ENCODE measurements around the gene RNU6-1. TPM values are rescaled to one million over a fixed set of nuclear protein-coding genes. Genes with fewer than 3 reads are reported as not detected.

Gene RNU6-1
- total and polyA plus RNA-seq, 4 donors, result not detected

- H3K9me3 ChIP-seq (ENCODE audit: control insufficient read depth, insufficient read depth, low read length), result peaks cover 8% of the 10 kb centered on the region
- no peak for DNase-seq (ENCODE audit: low read depth in 4 of 6, low spot score in 6 of 6)
- H3K4me1 ChIP-seq (ENCODE audit: control insufficient read depth, insufficient read depth, low read length), result peaks cover 14% of the 10 kb centered on the region
- peaks cover 2% of the 10 kb centered on the region for H3K36me3 ChIP-seq (ENCODE audit: control insufficient read depth, insufficient read depth, low read length)
- H3K27me3 ChIP-seq (ENCODE audit: control insufficient read depth, insufficient read depth, low read length), result peaks cover 23% of the 10 kb centered on the region
- H3K4me3 ChIP-seq (ENCODE audit: low read depth, low read length), result no peak overlapping the region
- 100% methylated on average over 3 of the region's 5 CpGs for WGBS (ENCODE audit: insufficient coverage)
- no peak overlapping the region for H3K27ac ChIP-seq (ENCODE audit: low read depth, low read length)
Measured at GRCh38 chr15:67815036-67815592, 24.7 kb downstream of the RNU6-1 start.

- H3K4me3 ChIP-seq (ENCODE audit: low read depth, low read length), result no peak overlapping the region
- no peak overlapping the region for H3K27ac ChIP-seq (ENCODE audit: low read depth, low read length)
- H3K36me3 ChIP-seq (ENCODE audit: control insufficient read depth, insufficient read depth, low read length), result peaks cover 5% of the 10 kb centered on the region
- peaks cover 5% of the 10 kb centered on the region for H3K27me3 ChIP-seq (ENCODE audit: control insufficient read depth, insufficient read depth, low read length)
- H3K9me3 ChIP-seq (ENCODE audit: control insufficient read depth, insufficient read depth, low read length), result peaks cover 8% of the 10 kb centered on the region
- peaks cover 6% of the 10 kb centered on the region for H3K4me1 ChIP-seq (ENCODE audit: control insufficient read depth, insufficient read depth, low read length)
- 66% methylated on average over 3 of the region's 3 CpGs for WGBS (ENCODE audit: insufficient coverage)
- no peak for DNase-seq (ENCODE audit: low read depth in 4 of 6, low spot score in 6 of 6)
Measured at GRCh38 chr15:67813104-67813634, 26.7 kb downstream of the RNU6-1 start.

GRCh38 chr15:67812241-67812644, 27.6 kb downstream of the RNU6-1 start:
- Histone ChIP-seq H3K27ac (ENCODE audit: low read depth, low read length) (no peak overlapping the region), H3K4me3 (ENCODE audit: low read depth, low read length) (no peak overlapping the region), H3K9me3 (ENCODE audit: control insufficient read depth, insufficient read depth, low read length) (peaks cover 8% of the 10 kb centered on the region), H3K36me3 (ENCODE audit: control insufficient read depth, insufficient read depth, low read length) (peaks cover 12% of the 10 kb centered on the region), H3K4me1 (ENCODE audit: control insufficient read depth, insufficient read depth, low read length) (peaks cover 6% of the 10 kb centered on the region), H3K27me3 (ENCODE audit: control insufficient read depth, insufficient read depth, low read length) (no peaks in the 10 kb centered on the region)
- 60% methylated on average over 3 of the region's 11 CpGs for WGBS (ENCODE audit: insufficient coverage)
- no peak for DNase-seq (ENCODE audit: low read depth in 4 of 6, low spot score in 6 of 6)

GRCh38 chr15:67809866-67810265, 30.0 kb downstream of the RNU6-1 start:
- Histone ChIP-seq H3K27ac (ENCODE audit: low read depth, low read length) (no peak overlapping the region), H3K4me1 (ENCODE audit: control insufficient read depth, insufficient read depth, low read length) (peaks cover 9% of the 10 kb centered on the region), H3K27me3 (ENCODE audit: control insufficient read depth, insufficient read depth, low read length) (no peaks in the 10 kb centered on the region), H3K9me3 (ENCODE audit: control insufficient read depth, insufficient read depth, low read length) (no peaks in the 10 kb centered on the region), H3K4me3 (ENCODE audit: low read depth, low read length) (no peak overlapping the region), H3K36me3 (ENCODE audit: control insufficient read depth, insufficient read depth, low read length) (peaks cover 30% of the 10 kb centered on the region)
- DNase-seq (ENCODE audit: low read depth in 4 of 6, low spot score in 6 of 6), result no peak
- 81% methylated on average over 6 of the region's 6 CpGs for WGBS (ENCODE audit: insufficient coverage)

GRCh38 chr15:67809441-67809840, 30.4 kb downstream of the RNU6-1 start:
- Histone ChIP-seq H3K27me3 (ENCODE audit: control insufficient read depth, insufficient read depth, low read length) (no peaks in the 10 kb centered on the region), H3K9me3 (ENCODE audit: control insufficient read depth, insufficient read depth, low read length) (no peaks in the 10 kb centered on the region), H3K4me3 (ENCODE audit: low read depth, low read length) (no peak overlapping the region), H3K27ac (ENCODE audit: low read depth, low read length) (no peak overlapping the region), H3K36me3 (ENCODE audit: control insufficient read depth, insufficient read depth, low read length) (peaks cover 30% of the 10 kb centered on the region), H3K4me1 (ENCODE audit: control insufficient read depth, insufficient read depth, low read length) (peaks cover 13% of the 10 kb centered on the region)
- 94% methylated on average over 5 of the region's 5 CpGs for WGBS (ENCODE audit: insufficient coverage)
- no peak for DNase-seq (ENCODE audit: low read depth in 4 of 6, low spot score in 6 of 6)

- Histone ChIP-seq H3K27ac (ENCODE audit: low read depth, low read length) (no peak overlapping the region), H3K36me3 (ENCODE audit: control insufficient read depth, insufficient read depth, low read length) (peaks cover 36% of the 10 kb centered on the region), H3K27me3 (ENCODE audit: control insufficient read depth, insufficient read depth, low read length) (no peaks in the 10 kb centered on the region), H3K4me3 (ENCODE audit: low read depth, low read length) (no peak overlapping the region), H3K9me3 (ENCODE audit: control insufficient read depth, insufficient read depth, low read length) (no peaks in the 10 kb centered on the region), H3K4me1 (ENCODE audit: control insufficient read depth, insufficient read depth, low read length) (peaks cover 19% of the 10 kb centered on the region)
- DNase-seq (ENCODE audit: low read depth in 4 of 6, low spot score in 6 of 6), result no peak
- WGBS (ENCODE audit: insufficient coverage), result 100% methylated on average over 2 of the region's 7 CpGs
Measured at GRCh38 chr15:67808821-67809220, 31.0 kb downstream of the RNU6-1 start.

GRCh38 chr15:67807836-67808235, 32.0 kb downstream of the RNU6-1 start:
- H3K36me3 ChIP-seq (ENCODE audit: control insufficient read depth, insufficient read depth, low read length), result peaks cover 36% of the 10 kb centered on the region
- no peak for DNase-seq (ENCODE audit: low read depth in 4 of 6, low spot score in 6 of 6)
- no peak overlapping the region for H3K27ac ChIP-seq (ENCODE audit: low read depth, low read length)
- H3K9me3 ChIP-seq (ENCODE audit: control insufficient read depth, insufficient read depth, low read length), result no peaks in the 10 kb centered on the region
- peaks cover 19% of the 10 kb centered on the region for H3K4me1 ChIP-seq (ENCODE audit: control insufficient read depth, insufficient read depth, low read length)
- H3K27me3 ChIP-seq (ENCODE audit: control insufficient read depth, insufficient read depth, low read length), result no peaks in the 10 kb centered on the region
- no peak overlapping the region for H3K4me3 ChIP-seq (ENCODE audit: low read depth, low read length)
- 86% methylated on average over 3 of the region's 7 CpGs for WGBS (ENCODE audit: insufficient coverage)

GRCh38 chr15:67807141-67807540, 32.7 kb downstream of the RNU6-1 start:
- 88% methylated on average over 4 of the region's 5 CpGs for WGBS (ENCODE audit: insufficient coverage)
- no peak overlapping the region for H3K27ac ChIP-seq (ENCODE audit: low read depth, low read length)
- no peak overlapping the region for H3K4me3 ChIP-seq (ENCODE audit: low read depth, low read length)
- H3K27me3 ChIP-seq (ENCODE audit: control insufficient read depth, insufficient read depth, low read length), result no peaks in the 10 kb centered on the region
- peaks cover 15% of the 10 kb centered on the region for H3K4me1 ChIP-seq (ENCODE audit: control insufficient read depth, insufficient read depth, low read length)
- H3K9me3 ChIP-seq (ENCODE audit: control insufficient read depth, insufficient read depth, low read length), result no peaks in the 10 kb centered on the region
- DNase-seq (ENCODE audit: low read depth in 4 of 6, low spot score in 6 of 6), result no peak
- H3K36me3 ChIP-seq (ENCODE audit: control insufficient read depth, insufficient read depth, low read length), result peaks cover 36% of the 10 kb centered on the region

GRCh38 chr15:67806536-67806935, 33.3 kb downstream of the RNU6-1 start:
- no peak for DNase-seq (ENCODE audit: low read depth in 4 of 6, low spot score in 6 of 6)
- Histone ChIP-seq H3K27ac (ENCODE audit: low read depth, low read length) (no peak overlapping the region), H3K4me3 (ENCODE audit: low read depth, low read length) (no peak overlapping the region), H3K27me3 (ENCODE audit: control insufficient read depth, insufficient read depth, low read length) (no peaks in the 10 kb centered on the region), H3K9me3 (ENCODE audit: control insufficient read depth, insufficient read depth, low read length) (no peaks in the 10 kb centered on the region), H3K36me3 (ENCODE audit: control insufficient read depth, insufficient read depth, low read length) (peaks cover 36% of the 10 kb centered on the region), H3K4me1 (ENCODE audit: control insufficient read depth, insufficient read depth, low read length) (peaks cover 12% of the 10 kb centered on the region)
- 92% methylated on average over 18 of the region's 18 CpGs for WGBS (ENCODE audit: insufficient coverage)

Measured in spinal cord (tissue), 10 donors.